HG03135 (cell line): ENCODE measurements around the gene AKAP11.

Experiments
- ATAC-seq: cut with Tn5 transposase; IDR thresholded peaks from one replicate; pipeline ENCODE4 v1.9.1; 2021; ENCODE audit warnings: mild to moderate bottlenecking, moderate library complexity; ENCODE audit not compliant: unreplicated experiment

Gene AKAP11

GRCh38 chr13:42271337-42272114, 426 bp upstream of the AKAP11 start:
- ATAC-seq, result peak; percentile 84

GRCh38 chr13:42272804-42273175, 838 bp downstream of the AKAP11 start:
- ATAC-seq, result no peak

GRCh38 chr13:42274386-42275097, 2.6 kb downstream of the AKAP11 start:
- no peak for ATAC-seq

GRCh38 chr13:42275098-42275471, 3.1 kb downstream of the AKAP11 start:
- peak; percentile 25 for ATAC-seq

GRCh38 chr13:42275506-42275905, 3.6 kb downstream of the AKAP11 start:
- no peak for ATAC-seq

GRCh38 chr13:42276683-42277082, 4.7 kb downstream of the AKAP11 start:
- no peak for ATAC-seq

- ATAC-seq, result no peak
Observed at GRCh38 chr13:42277618-42278276, 5.8 kb downstream of the AKAP11 start.

- ATAC-seq, result no peak
Observed at GRCh38 chr13:42279080-42279479, 7.1 kb downstream of the AKAP11 start.

- ATAC-seq, result no peak
Observed at GRCh38 chr13:42279986-42280385, 8.0 kb downstream of the AKAP11 start.

GRCh38 chr13:42280537-42280936, 8.6 kb downstream of the AKAP11 start:
- no peak for ATAC-seq

GRCh38 chr13:42283574-42283973, 11.6 kb downstream of the AKAP11 start:
- ATAC-seq, result no peak

GRCh38 chr13:42284068-42284467, 12.1 kb downstream of the AKAP11 start:
- ATAC-seq, result no peak

- no peak for ATAC-seq
Observed at GRCh38 chr13:42298392-42298791, 26.4 kb downstream of the AKAP11 start.

- no peak for ATAC-seq
Observed at GRCh38 chr13:42305503-42305902, 33.6 kb downstream of the AKAP11 start.

- no peak for ATAC-seq
Observed at GRCh38 chr13:42307461-42307860, 35.5 kb downstream of the AKAP11 start.

- ATAC-seq, result no peak
Observed at GRCh38 chr13:42312817-42313431, 41.0 kb downstream of the AKAP11 start.

- no peak for ATAC-seq
Observed at GRCh38 chr13:42318570-42318969, 46.6 kb downstream of the AKAP11 start.

GRCh38 chr13:42320375-42320787, 48.4 kb downstream of the AKAP11 start:
- no peak for ATAC-seq

GRCh38 chr13:42322806-42323205, 50.9 kb downstream of the AKAP11 start:
- no peak for ATAC-seq

- no peak for ATAC-seq
Observed at GRCh38 chr13:42324704-42325103, 52.8 kb downstream of the AKAP11 start.

- no peak for ATAC-seq
Observed at GRCh38 chr13:42327725-42328124, 55.8 kb downstream of the AKAP11 start.
